Measurements from ENCODE around the gene MPI. TPM values are rescaled to one million over a fixed set of nuclear protein-coding genes. Genes with fewer than 3 reads are reported as not detected.

MPI gene
- total and polyA plus RNA-seq, 10 of the 15 experiments (the other 5 are each of a cell fraction or from before 2014, with no cell fraction given), result 35.6 to 93.9 (median 44.1) TPM

DNA sequence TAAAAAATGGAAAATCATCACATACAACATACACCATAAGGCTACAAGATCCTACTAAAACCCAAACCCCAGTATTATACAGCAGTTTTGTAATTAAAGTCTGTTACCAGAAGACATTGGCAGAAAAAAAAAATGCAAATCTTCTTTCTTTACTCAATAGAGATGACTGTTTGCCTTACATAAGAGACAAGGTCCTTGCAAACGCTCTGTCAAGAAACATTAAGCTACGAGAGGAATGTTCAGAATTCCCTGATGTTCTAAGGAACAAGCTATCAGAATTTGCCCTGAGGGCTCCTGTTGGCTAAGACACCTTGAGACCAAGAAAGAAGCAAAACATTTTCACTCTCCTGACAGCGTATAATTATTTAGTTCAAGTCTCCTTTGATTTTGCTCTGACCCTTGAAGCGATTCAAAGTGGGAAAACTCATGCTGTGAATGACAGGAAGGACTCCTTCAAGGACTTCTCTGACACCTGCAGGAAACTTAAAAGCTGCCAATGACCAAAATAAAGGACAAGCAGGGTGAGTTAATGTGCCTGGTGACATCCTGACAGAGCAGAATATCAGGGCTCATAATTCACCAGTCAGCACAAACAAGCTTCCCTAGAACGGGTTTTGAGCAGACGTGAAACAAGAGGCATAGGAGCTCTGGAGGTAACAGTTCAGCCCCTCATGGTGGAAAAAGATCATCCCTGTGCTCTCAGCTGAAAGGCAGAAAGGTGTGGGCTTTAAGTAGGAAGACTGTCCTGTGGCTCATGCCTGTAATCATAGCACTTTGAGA, 19.2 kb upstream of the MPI start (continued):
- TF ChIP-seq, protein P1, sequence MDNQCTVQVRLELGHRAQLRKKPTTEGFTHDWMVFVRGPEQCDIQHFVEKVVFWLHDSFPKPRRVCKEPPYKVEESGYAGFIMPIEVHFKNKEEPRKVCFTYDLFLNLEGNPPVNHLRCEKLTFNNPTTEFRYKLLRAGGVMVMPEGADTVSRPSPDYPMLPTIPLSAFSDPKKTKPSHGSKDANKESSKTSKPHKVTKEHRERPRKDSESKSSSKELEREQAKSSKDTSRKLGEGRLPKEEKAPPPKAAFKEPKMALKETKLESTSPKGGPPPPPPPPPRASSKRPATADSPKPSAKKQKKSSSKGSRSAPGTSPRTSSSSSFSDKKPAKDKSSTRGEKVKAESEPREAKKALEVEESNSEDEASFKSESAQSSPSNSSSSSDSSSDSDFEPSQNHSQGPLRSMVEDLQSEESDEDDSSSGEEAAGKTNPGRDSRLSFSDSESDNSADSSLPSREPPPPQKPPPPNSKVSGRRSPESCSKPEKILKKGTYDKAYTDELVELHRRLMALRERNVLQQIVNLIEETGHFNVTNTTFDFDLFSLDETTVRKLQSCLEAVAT (IDR thresholded peaks at IDR 0.05), result peak; percentile 44; the same call in 1 of the 2 replicates

DNA sequence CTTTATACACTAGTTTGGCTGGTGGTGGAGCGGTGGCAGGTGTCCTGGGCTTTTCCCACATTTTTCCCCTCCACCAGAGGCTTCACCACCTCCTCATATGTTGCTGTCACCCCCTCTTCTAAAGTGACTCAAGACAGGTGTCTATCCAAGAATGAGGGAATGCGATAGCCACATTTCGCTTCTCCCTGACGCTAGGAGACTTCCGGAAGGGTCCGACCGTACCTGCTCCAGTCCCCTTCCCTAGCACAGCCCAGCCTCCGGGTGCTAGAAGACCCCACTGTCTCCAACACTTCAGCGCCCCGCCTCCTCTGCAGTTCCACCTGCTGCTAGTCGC, 17.2 kb upstream of the MPI start:
- RAD21 ChIA-PET (ENCODE audit: unreplicated experiment), result interaction anchor here (0.8 to 3.7 kb wide), 4 partner anchors 11 to 101 kb away, joined by 3 to 29 read pairs (median 8); no protein-coding TSS in a partner anchor
- no peaks in the 10 kb centered on the region for H3K27me3 ChIP-seq (replicated peaks in 1 of 2; ENCODE audit: control insufficient read depth in 2 of 2, insufficient read depth in 2 of 2, low read length in 1 of 2)
- peaks cover 7% of the 10 kb centered on the region for H3K9me3 ChIP-seq (replicated peaks; ENCODE audit: control insufficient read depth, insufficient read depth, low read length)
- peak overlapping the region; percentile 79 for H3K4me2 ChIP-seq (ENCODE audit: control insufficient read depth, insufficient read depth)
- BruUV-seq (replicated peaks), result no TSS peak
- H4K20me1 ChIP-seq (ENCODE audit: control insufficient read depth, insufficient read depth), result no peaks in the 10 kb centered on the region
- peak overlapping the region; percentile 93 for H3K4me3 ChIP-seq
- WGBS (ENCODE audit: insufficient coverage, insufficient replicate concordance, low lambda C conversion rate, missing lambda C conversion rate), result 2% methylated on average over 11 of the region's 11 CpGs
- CTCF ChIA-PET, result interaction anchor here (1.7 to 11.2 kb wide), 2 partner anchors 11 to 27 kb away, joined by 11 to 129 read pairs; no protein-coding TSS in a partner anchor
- peaks cover 34% of the 10 kb centered on the region for H3K4me1 ChIP-seq (ENCODE audit: control insufficient read depth, insufficient read depth, low read length)
- in situ Hi-C loops (cut with MboI), result no loop called here
- POLR2A ChIA-PET, result interaction anchor here (0.6 to 2.4 kb wide), 9 partner anchors 10 to 85 kb away, joined by 3 to 6 read pairs (median 4); no protein-coding TSS in a partner anchor
- H3K79me2 ChIP-seq (ENCODE audit: control insufficient read depth, insufficient read depth, low read length), result peaks cover 50% of the 10 kb centered on the region
- FAIRE-seq, result no peak
- DNase-seq (ENCODE audit: low read depth, low spot score), result no peak
- intact Hi-C loops (cut with micrococcal nuclease; ENCODE audit: unreplicated experiment), result no loop called here
- no peak for ATAC-seq
- SMC1A ChIA-PET (ENCODE audit: uncharacterized antibody, unreplicated experiment), result interaction anchor here (1.2 to 6.5 kb wide), 3 partner anchors 11 to 95 kb away, joined by 3 to 65 read pairs (median 52); no protein-coding TSS in a partner anchor
- H2AFZ ChIP-seq (ENCODE audit: control insufficient read depth, low read depth, low read length), result peak overlapping the region; percentile 83
- peaks cover under 1 to 9% of the 10 kb centered on the region in 2 experiments; a peak in 1 of 4 replicates for H3K36me3 ChIP-seq (ENCODE audit: control insufficient read depth in 2 of 2, insufficient read depth in 2 of 2, low read length in 1 of 2)
- H3K27ac ChIP-seq (ENCODE audit: control insufficient read depth, insufficient read depth), result peak overlapping the region; percentile 94
- H3K9ac ChIP-seq (ENCODE audit: control insufficient read depth, insufficient read depth, low read length), result peak overlapping the region; percentile 70
- TF ChIP-seq IKZF1 (conservative IDR thresholded peaks at IDR 0.05), result no peak
- TF ChIP-seq, protein P2, sequence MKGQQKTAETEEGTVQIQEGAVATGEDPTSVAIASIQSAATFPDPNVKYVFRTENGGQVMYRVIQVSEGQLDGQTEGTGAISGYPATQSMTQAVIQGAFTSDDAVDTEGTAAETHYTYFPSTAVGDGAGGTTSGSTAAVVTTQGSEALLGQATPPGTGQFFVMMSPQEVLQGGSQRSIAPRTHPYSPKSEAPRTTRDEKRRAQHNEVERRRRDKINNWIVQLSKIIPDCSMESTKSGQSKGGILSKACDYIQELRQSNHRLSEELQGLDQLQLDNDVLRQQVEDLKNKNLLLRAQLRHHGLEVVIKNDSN (IDR thresholded peaks at IDR 0.05; ENCODE audit: borderline replicate concordance, extremely low read length, insufficient read depth, low read depth, low read length), result no peak
- no peak for TF ChIP-seq EGR1 (IDR thresholded peaks at IDR 0.05; ENCODE audit: borderline replicate concordance in 1 of 2, low read depth in 2 of 2, low read length in 2 of 2)
- TF ChIP-seq CEBPB (IDR thresholded peaks at IDR 0.05; ENCODE audit: borderline replicate concordance in 1 of 2, low read depth in 2 of 2, low read length in 2 of 2), result no peak
- TF ChIP-seq, protein P3, sequence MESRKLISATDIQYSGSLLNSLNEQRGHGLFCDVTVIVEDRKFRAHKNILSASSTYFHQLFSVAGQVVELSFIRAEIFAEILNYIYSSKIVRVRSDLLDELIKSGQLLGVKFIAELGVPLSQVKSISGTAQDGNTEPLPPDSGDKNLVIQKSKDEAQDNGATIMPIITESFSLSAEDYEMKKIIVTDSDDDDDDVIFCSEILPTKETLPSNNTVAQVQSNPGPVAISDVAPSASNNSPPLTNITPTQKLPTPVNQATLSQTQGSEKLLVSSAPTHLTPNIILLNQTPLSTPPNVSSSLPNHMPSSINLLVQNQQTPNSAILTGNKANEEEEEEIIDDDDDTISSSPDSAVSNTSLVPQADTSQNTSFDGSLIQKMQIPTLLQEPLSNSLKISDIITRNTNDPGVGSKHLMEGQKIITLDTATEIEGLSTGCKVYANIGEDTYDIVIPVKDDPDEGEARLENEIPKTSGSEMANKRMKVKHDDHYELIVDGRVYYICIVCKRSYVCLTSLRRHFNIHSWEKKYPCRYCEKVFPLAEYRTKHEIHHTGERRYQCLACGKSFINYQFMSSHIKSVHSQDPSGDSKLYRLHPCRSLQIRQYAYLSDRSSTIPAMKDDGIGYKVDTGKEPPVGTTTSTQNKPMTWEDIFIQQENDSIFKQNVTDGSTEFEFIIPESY (IDR thresholded peaks at IDR 0.05), result no peak
- TF ChIP-seq MTA3 (IDR thresholded peaks at IDR 0.05; ENCODE audit: borderline replicate concordance, low read length), result no peak
- peak; percentile 47 for TF ChIP-seq MYC (IDR thresholded peaks at IDR 0.05; ENCODE audit: insufficient read depth, insufficient read length, insufficient replicate concordance, low read length, severe bottlenecking)
- no peak for TF ChIP-seq SIX5 (IDR thresholded peaks at IDR 0.05; ENCODE audit: low read depth, low read length, severe bottlenecking)
- no peak for TF ChIP-seq RELA (IDR thresholded peaks at IDR 0.05; ENCODE audit: borderline replicate concordance, partially characterized antibody)
- TF ChIP-seq, protein P4, sequence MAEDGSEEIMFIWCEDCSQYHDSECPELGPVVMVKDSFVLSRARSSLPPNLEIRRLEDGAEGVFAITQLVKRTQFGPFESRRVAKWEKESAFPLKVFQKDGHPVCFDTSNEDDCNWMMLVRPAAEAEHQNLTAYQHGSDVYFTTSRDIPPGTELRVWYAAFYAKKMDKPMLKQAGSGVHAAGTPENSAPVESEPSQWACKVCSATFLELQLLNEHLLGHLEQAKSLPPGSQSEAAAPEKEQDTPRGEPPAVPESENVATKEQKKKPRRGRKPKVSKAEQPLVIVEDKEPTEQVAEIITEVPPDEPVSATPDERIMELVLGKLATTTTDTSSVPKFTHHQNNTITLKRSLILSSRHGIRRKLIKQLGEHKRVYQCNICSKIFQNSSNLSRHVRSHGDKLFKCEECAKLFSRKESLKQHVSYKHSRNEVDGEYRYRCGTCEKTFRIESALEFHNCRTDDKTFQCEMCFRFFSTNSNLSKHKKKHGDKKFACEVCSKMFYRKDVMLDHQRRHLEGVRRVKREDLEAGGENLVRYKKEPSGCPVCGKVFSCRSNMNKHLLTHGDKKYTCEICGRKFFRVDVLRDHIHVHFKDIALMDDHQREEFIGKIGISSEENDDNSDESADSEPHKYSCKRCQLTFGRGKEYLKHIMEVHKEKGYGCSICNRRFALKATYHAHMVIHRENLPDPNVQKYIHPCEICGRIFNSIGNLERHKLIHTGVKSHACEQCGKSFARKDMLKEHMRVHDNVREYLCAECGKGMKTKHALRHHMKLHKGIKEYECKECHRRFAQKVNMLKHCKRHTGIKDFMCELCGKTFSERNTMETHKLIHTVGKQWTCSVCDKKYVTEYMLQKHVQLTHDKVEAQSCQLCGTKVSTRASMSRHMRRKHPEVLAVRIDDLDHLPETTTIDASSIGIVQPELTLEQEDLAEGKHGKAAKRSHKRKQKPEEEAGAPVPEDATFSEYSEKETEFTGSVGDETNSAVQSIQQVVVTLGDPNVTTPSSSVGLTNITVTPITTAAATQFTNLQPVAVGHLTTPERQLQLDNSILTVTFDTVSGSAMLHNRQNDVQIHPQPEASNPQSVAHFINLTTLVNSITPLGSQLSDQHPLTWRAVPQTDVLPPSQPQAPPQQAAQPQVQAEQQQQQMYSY (CRISPR knock-in tag; IDR thresholded peaks at IDR 0.05), result no peak

Data from GM12878 (cell line).